GM12891 (cell line): Measurements from ENCODE around the gene SYDE2.
"Not testable (repeated sequence)": the region's sequence is repeated elsewhere in the genome, so short reads cannot be mapped to it uniquely, and the experiment has no call there.

Source experiments
- DNase-seq: peaks from one replicate; pipeline ENCODE4 v3.0.0; 2011; ENCODE audit warnings: low spot score; ENCODE audit not compliant: insufficient read length
- FAIRE-seq: peaks from 2 replicates; lab custom pipeline; 2011; peaks lifted over from hg19 to GRCh38; lab: Jason Lieb, UNC
- PAX5 ChIP-seq: IDR thresholded peaks from 2 replicates; pipeline ENCODE4 v1.6.1; 2011; ENCODE audit warnings: low read length, moderate library complexity, mild to moderate bottlenecking; ENCODE audit not compliant: insufficient read depth, severe bottlenecking
- POLR2A ChIP-seq: IDR thresholded peaks from 2 replicates; pipeline ENCODE4 v1.6.1; 2011; ENCODE audit warnings: low read depth, low read length, control low read depth
- POLR2AphosphoS5 ChIP-seq: IDR thresholded peaks from 2 replicates; pipeline ENCODE4 v1.6.1; 2011; ENCODE audit warnings: low read depth, low read length, control low read depth
- POU2F2 ChIP-seq: IDR thresholded peaks from 2 replicates; pipeline ENCODE4 v1.6.1; 2011; ENCODE audit warnings: low read depth, mild to moderate bottlenecking, control low read depth, low read length, moderate library complexity
- SPI1 ChIP-seq: IDR thresholded peaks from 2 replicates; pipeline ENCODE4 v1.6.1; 2011; ENCODE audit warnings: low read depth, low read length, control low read depth
- TAF1 ChIP-seq: IDR thresholded peaks from 2 replicates; pipeline ENCODE4 v1.6.1; 2011; ENCODE audit warnings: low read depth, low read length, control low read depth

The SYDE2 gene

DNA sequence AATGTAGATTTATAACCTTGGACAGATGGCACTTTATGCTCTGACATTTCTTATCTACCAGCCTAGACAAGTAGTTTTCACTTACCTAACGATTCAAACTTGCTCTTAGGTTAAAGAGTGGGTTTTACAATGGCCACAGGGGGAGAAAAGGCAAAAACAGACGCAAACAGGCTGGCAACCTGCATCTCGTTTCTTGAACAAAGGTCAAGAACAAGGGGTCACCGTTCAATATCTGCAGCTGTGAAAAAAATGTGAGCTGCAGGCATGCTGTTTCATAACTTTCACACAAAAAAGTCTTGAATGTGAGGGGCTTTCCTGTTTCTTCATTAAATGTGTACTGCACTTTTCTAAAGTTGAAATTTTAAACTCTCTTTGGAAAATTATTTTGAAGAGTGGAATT, 49.4 kb downstream of the SYDE2 start:
- no peak for TF ChIP-seq POLR2A
- no peak for TF ChIP-seq POLR2AphosphoS5
- TF ChIP-seq SPI1: no peak
- TF ChIP-seq TAF1: no peak
- TF ChIP-seq POU2F2: no peak
- TF ChIP-seq PAX5: no peak
- FAIRE-seq (no peak), DNase-seq (no peak)

DNA sequence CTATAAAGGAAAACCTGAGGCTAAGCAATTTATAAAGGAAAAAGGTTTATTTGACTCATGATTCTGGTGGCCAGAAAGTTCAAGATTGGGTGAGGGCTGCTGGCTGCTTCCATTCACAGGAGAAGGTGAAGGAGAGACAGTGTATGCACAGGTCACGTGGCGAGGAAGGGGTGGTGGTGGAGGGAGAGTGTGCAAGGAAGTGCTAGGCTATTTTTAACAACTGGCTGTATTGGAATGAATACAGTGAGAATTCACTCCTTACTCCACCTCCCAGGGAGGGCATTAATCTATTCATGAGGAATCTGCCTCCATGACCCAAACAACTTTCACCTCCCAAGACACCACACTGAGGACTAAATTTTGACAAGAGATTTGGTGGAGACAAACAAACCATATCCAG, 51.0 kb downstream of the SYDE2 start:
- FAIRE-seq (no peak), DNase-seq (no peak)
- TF ChIP-seq POLR2AphosphoS5: no peak
- no peak for TF ChIP-seq SPI1
- TF ChIP-seq POU2F2: no peak
- no peak for TF ChIP-seq POLR2A
- no peak for TF ChIP-seq PAX5
- no peak for TF ChIP-seq TAF1

- peak; percentile 7 for DNase-seq
- FAIRE-seq: peak; percentile 83
- TF ChIP-seq POLR2AphosphoS5: no peak
- TF ChIP-seq TAF1: no peak
- peak; percentile 33 for TF ChIP-seq SPI1
Measured at GRCh38 chr1:85148524-85149250, 52.1 kb downstream of the SYDE2 start.

- no peak for FAIRE-seq
- TF ChIP-seq POLR2AphosphoS5: no peak
- TF ChIP-seq TAF1: no peak
- no peak for TF ChIP-seq POLR2A
- TF ChIP-seq POU2F2: no peak
- TF ChIP-seq PAX5: no peak
- TF ChIP-seq SPI1: no peak
- DNase-seq: no peak
Measured at GRCh38 chr1:85146972-85147359, 53.9 kb downstream of the SYDE2 start.

DNA sequence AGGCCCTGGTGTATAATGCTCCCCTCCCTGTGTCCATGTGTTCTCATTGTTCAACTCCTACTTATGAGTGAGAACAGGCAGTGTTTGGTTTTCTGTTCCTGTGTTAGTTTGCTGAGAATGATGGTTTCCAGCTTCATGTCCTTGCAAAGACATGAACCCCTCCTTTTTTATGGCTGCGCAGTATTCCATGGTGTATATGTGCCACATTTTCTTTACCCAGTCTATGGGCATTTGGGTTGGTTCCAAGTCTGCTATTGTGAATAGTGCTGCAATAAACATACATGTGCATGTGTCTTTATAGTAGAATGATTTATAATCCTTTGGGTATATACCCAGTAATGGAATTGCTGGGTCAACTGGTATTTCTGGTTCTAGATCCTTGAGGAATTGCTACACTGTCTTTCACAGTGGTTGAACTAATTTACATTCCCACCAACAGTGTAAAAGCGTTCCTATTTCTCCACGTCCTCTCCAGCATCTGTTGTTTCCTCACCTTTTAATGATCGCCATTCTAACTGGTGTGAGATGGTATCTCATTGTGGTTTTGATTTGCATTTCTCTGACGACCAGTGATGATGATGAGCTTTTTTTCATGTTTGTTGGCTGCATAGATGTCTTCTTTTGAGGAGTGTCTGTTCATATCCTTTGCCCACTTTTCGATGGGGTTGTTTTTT, 54.4 kb downstream of the SYDE2 start:
- not testable (repeated sequence) for DNase-seq, FAIRE-seq

- DNase-seq (no peak), FAIRE-seq (no peak)
- no peak for TF ChIP-seq TAF1
- TF ChIP-seq SPI1: no peak
- TF ChIP-seq POU2F2: no peak
- TF ChIP-seq POLR2A: no peak
- no peak for TF ChIP-seq PAX5
- no peak for TF ChIP-seq POLR2AphosphoS5
Measured at GRCh38 chr1:85144351-85144750, 56.5 kb downstream of the SYDE2 start.

DNA sequence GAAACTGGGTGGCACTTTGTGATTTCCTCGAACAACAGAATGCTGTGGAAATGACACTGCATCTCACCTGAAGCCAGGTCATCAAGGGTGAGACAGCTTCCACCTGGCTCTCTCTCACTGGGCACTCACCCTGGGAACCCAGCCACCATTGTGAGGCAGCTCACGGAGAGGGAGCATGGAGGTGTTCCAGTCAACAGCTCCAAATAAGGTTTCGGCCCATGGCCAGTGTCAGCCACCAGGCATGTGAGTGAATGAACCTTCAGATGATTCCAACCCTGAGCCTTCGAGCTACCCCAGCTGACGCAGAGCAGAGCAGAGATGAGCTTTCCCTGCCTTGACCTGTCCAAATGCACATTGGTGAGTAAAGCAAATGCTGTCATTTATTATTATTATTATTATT, 58.1 kb downstream of the SYDE2 start:
- no peak for DNase-seq
- no peak for FAIRE-seq

GRCh38 chr1:85138439-85138838, 62.4 kb downstream of the SYDE2 start:
- not testable (repeated sequence) for FAIRE-seq, DNase-seq

More for the DNA sequence above, 58.1 kb downstream of the SYDE2 start:
- no peak for TF ChIP-seq TAF1
- TF ChIP-seq POLR2AphosphoS5: no peak
- no peak for TF ChIP-seq SPI1
- no peak for TF ChIP-seq POU2F2
- no peak for TF ChIP-seq PAX5
- no peak for TF ChIP-seq POLR2A

DNA sequence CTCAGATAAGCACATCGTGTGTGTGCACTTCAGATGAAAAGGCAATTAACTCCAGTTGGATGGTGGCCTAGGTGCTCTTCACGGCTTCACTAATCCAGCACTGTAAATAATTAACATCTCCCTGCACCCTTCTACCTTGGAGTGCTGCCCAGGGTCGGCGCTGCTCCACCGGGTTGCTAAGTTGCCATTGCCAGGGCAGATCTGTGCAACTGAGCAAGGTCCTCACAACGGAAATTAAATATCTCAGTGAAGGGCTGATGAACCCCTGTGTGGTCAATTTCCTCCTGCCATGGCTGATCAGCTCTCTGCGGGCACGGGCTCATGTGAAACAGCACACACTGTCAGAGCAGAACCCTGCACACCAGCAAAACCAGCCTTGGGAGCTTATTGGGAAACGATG, 63.2 kb downstream of the SYDE2 start:
- TF ChIP-seq POU2F2: no peak
- no peak for TF ChIP-seq PAX5
- TF ChIP-seq SPI1: no peak
- no peak for TF ChIP-seq TAF1
- no peak for TF ChIP-seq POLR2A
- TF ChIP-seq POLR2AphosphoS5: no peak
- DNase-seq (no peak), FAIRE-seq (no peak)

DNA sequence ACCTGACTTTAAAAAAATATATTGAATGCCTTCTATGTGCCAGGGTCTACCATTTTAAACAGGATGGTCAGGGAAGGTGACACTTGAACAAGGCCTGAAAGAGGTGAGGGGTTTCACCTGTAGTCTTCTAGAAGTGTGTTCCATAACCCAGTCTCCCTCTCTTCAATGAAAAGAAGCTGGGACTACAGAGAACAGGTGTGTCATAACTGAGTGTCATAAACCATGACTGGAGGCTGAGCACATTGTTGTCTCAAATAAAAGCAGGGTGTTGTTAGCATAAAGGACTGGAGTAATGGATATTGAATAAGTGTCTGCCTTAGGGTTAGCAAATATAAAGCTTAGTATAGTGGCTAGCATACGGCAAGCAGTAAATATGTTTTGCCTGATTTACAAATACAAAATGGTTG, 65.4 kb downstream of the SYDE2 start:
- DNase-seq (no peak), FAIRE-seq (no peak)

More for the DNA sequence above, 65.4 kb downstream of the SYDE2 start:
- TF ChIP-seq POLR2A (no peak), SPI1 (no peak), TAF1 (no peak), POLR2AphosphoS5 (no peak), PAX5 (no peak), POU2F2 (no peak)
